ENCODE data around the gene PER1. TPM values are rescaled to one million over a fixed set of nuclear protein-coding genes. Genes with fewer than 3 reads are reported as not detected.

The PER1 gene
- total and polyA plus RNA-seq, 2 of the 4 experiments (the other 2 are of a cell fraction): 3.4 to 10.5 TPM

DNA sequence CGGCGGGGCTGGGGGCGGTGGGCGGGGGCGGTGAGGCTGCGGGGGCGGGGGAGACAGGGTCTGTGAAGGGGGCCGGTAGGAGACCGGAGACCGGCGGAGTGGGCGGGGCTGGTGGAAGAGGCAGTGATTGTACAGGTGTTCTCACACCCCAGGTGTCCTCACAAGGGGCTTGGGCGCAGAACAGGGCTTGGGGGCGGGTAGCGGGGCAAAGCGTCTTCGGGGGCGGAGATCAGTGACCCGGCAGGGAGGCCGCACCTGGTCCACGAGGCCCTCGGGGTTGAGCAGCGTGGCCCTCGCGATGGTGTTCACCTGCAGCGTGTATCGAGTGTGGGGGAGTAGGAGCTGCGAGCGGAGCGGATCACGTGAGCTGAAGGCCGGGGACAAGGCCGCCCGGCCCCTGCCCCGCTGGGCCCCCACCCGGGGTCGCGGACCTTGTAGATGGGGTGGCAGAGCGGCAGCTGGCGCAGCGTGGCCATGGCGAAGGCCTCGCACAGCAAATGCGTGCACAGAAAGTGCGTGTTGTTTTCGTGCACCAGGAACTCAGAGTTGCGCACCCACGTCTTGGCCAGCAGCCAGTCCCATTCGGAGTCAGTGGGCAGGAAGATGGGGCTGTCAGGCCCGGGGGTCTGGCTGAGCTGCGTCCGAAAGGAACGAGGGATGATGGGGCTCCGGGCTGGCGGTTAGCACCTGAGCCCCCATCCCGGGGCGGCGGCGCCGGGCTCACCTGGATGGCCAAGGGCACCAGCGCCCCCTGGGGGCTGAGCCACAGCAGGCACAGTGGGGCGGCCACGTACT, 42.3 kb downstream of the PER1 start:
- Histone ChIP-seq H2BK15ac (ENCODE audit: low read depth, low read length) (no peak overlapping the region), H3K18ac (ENCODE audit: low read depth, low read length) (no peak overlapping the region), H4K20me1 (ENCODE audit: insufficient read depth, low read length) (no peaks in the 10 kb centered on the region), H4K8ac (ENCODE audit: low read depth in 2 of 2, low read length in 2 of 2) (no peak overlapping the region), H3K27ac (ENCODE audit: insufficient read depth, low read length) (no peak overlapping the region), H3K4me1 (ENCODE audit: control insufficient read depth, insufficient read depth, low read length) (peaks cover 2% of the 10 kb centered on the region; the same call in 1 of the 2 replicates), H3K9me3 (ENCODE audit: control insufficient read depth, insufficient read depth, low read length) (no peaks in the 10 kb centered on the region), H3K9ac (ENCODE audit: low read depth, low read length) (no peak overlapping the region), H2BK5ac (ENCODE audit: low read depth, low read length, poor library complexity, severe bottlenecking) (no peak overlapping the region), H2BK20ac (ENCODE audit: low read depth, low read length) (no peak overlapping the region), H3K4ac (ENCODE audit: low read depth, low read length) (no peak overlapping the region), H2BK120ac (ENCODE audit: low read depth, low read length) (no peak overlapping the region), H2AK9ac (replicated peaks; ENCODE audit: low read depth, low read length, poor library complexity) (no peak overlapping the region), H3K14ac (replicated peaks; ENCODE audit: low read depth, low read length) (no peak overlapping the region), H3K79me1 (ENCODE audit: low read depth in 1 of 2, low read length in 2 of 2) (no peaks in the 10 kb centered on the region), H3K23ac (ENCODE audit: low read depth, low read length) (no peak overlapping the region), H4K5ac (ENCODE audit: low read depth, low read length) (no peak overlapping the region), H2AFZ (replicated peaks; ENCODE audit: low read length, poor library complexity) (peak overlapping the region; percentile 61), H3K4me2 (ENCODE audit: low read depth, low read length) (peak overlapping the region; percentile 34; the same call in 1 of the 2 replicates), H3K27me3 (ENCODE audit: control insufficient read depth, insufficient read depth, low read length) (peaks cover 68% of the 10 kb centered on the region), H3K36me3 (ENCODE audit: control insufficient read depth, insufficient read depth, low read length) (no peaks in the 10 kb centered on the region), H3K56ac (ENCODE audit: extremely low read depth, insufficient read depth, low read length) (no peak overlapping the region), H2AK5ac (ENCODE audit: low read depth, low read length) (no peak overlapping the region), H3K4me3 (ENCODE audit: insufficient read depth, low read depth, low read length) (no peak overlapping the region), H4K91ac (ENCODE audit: insufficient read depth, low read depth, low read length) (no peak overlapping the region), H3K9me1 (ENCODE audit: insufficient read depth, low read length) (no peaks in the 10 kb centered on the region)
- no peak for DNase-seq
- no peak for TF ChIP-seq MAZ (IDR thresholded peaks at IDR 0.05; ENCODE audit: borderline replicate concordance, low read depth, low read length)
- TF ChIP-seq RAD21 (IDR thresholded peaks at IDR 0.05; ENCODE audit: low read length): peak; percentile 56
- TF ChIP-seq RCOR1 (IDR thresholded peaks at IDR 0.05; ENCODE audit: insufficient replicate concordance, low read length): no peak
- TF ChIP-seq NFE2L2 (IDR thresholded peaks at IDR 0.05; ENCODE audit: low read depth, low read length): no peak
- no peak for TF ChIP-seq CEBPB (IDR thresholded peaks at IDR 0.05; ENCODE audit: low read depth, low read length)
- TF ChIP-seq CTCF (conservative IDR thresholded peaks at IDR 0.05; ENCODE audit: low read depth, low read length): peak; percentile 53
- peak; percentile 47 for TF ChIP-seq SMC3 (IDR thresholded peaks at IDR 0.05; ENCODE audit: low read depth, low read length)
- TF ChIP-seq MXI1 (IDR thresholded peaks at IDR 0.05; ENCODE audit: borderline replicate concordance, low read depth, low read length): no peak
- BruUV-seq (replicated peaks): no TSS peak
- 8% methylated on average over 28 of the region's 63 CpGs; no CpG with 5 or more reads in 1 of the 2 experiments for WGBS, 2 experiments (ENCODE audit: extremely low coverage in 2 of 2, insufficient read length in 1 of 2)
- in situ Hi-C loops (cut with MboI; ENCODE audit: low sequenced_read_pairs): no loop called here
- dilution Hi-C loops (cut with HindIII; ENCODE audit: low sequenced_read_pairs, unreplicated experiment): loop anchor here (25.0 kb wide), 1 partner anchor 127 kb away; the partner anchor contains the start of genes CTC1 and PFAS
- intact Hi-C loops (cut with micrococcal nuclease): no loop called here
- ATAC-seq (ENCODE audit: low read depth): peak; percentile 56
- POLR2A ChIA-PET (ENCODE audit: unreplicated experiment): no interaction called here
- CTCF ChIA-PET: interaction anchor here (0.6 to 1.4 kb wide), 2 partner anchors 9 to 27 kb away, joined by 5 to 7 read pairs; no protein-coding TSS in a partner anchor

Data from IMR-90 (cell line).